ENCODE data around the gene TRIM7.

TRIM7 gene

DNA sequence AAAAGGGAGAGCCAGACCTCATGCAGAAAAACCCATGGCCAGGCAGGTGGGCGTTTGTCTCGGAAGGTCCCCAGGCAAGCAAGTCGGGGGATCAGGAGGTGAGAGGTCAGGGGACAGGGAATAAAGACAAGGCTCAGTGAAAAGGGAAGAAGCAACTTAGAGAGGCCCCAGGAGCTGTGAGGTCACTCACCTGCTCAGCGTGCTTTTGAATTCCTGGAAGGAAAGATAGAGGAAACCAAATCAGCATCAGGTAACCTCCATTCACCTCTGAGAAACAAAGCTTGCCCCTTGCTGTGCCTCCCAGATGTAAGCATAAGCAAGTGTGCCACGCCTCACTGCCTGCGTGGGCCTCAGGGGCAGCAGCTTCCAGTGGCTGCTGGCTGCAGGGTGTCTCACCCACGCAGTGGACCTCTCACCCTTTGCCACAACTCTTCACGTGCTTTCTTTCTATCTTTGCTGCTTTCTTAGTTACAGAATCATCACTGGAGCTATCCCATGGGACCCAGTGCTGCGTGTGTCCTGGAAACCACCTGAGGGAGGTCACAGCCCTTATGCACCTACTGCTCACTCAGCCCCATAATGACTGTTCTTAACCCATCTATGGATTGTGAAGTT is 6.0 kb downstream of the TRIM7 start:
- H2AFZ ChIP-seq (ENCODE audit: low read length), result no peak overlapping the region
- H3K27me3 ChIP-seq (ENCODE audit: insufficient read depth, low read length, poor library complexity, severe bottlenecking), result no peaks in the 10 kb centered on the region
- no peak overlapping the region for H3K4me2 ChIP-seq (ENCODE audit: low read depth, low read length, poor library complexity, severe bottlenecking)
- H3K4me1 ChIP-seq (ENCODE audit: insufficient read depth, low read length, poor library complexity, severe bottlenecking), result peaks cover 3% of the 10 kb centered on the region
- TF ChIP-seq EZH2phosphoT487 (IDR thresholded peaks at IDR 0.05; ENCODE audit: borderline replicate concordance) (no peak), CTCF (conservative IDR thresholded peaks at IDR 0.05; ENCODE audit: low read length) (no peak)
- H3K9me2 ChIP-seq (replicated peaks; ENCODE audit: low read depth, low read length), result no peaks in the 10 kb centered on the region
- no peak overlapping the region for H3K4me3 ChIP-seq (ENCODE audit: low read length, poor library complexity, severe bottlenecking)
- H3K79me2 ChIP-seq (ENCODE audit: insufficient read depth, low read length), result no peaks in the 10 kb centered on the region
- H3K36me3 ChIP-seq (ENCODE audit: insufficient read depth, low read length), result no peaks in the 10 kb centered on the region
- H3F3A ChIP-seq (ENCODE audit: low read depth), result no peaks in the 10 kb centered on the region
- no peaks in the 10 kb centered on the region for H3K9me3 ChIP-seq (ENCODE audit: insufficient read depth, low read depth, low read length)
- H4K20me1 ChIP-seq (ENCODE audit: insufficient read depth, low read length, poor library complexity, severe bottlenecking), result no peaks in the 10 kb centered on the region
- H3K9ac ChIP-seq (ENCODE audit: low read depth, low read length, poor library complexity, severe bottlenecking), result no peak overlapping the region

DNA sequence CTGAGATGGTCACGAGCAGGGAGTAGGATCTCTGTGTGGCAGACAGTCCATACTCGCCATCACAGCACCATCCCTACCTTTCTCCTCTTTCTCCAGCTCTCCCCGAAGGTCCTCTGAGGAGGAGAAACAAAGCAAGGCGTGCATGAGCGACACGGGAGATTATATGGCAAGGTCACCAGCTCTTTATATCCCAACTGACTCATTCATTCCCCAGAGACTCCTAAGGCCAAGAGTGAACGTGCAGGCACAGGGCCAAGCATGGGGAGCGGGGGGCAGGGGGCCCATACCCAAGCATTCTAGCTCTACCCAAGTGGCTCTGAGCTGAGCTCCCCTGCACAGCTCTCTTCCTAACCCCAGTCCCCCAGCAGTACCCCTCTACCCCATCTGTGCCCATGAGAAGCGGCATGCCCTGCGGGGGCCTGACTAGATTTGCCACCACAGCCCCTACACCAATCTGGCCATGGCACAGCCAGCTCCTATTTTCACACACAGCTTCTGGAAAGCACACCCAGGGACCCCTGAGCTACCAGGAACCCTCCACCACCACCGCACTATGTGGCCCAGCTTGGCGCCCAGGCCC is 6.8 kb downstream of the TRIM7 start:
- TF ChIP-seq CTCF (conservative IDR thresholded peaks at IDR 0.05; ENCODE audit: low read length) (no peak), EZH2phosphoT487 (IDR thresholded peaks at IDR 0.05; ENCODE audit: borderline replicate concordance) (no peak)
- Histone ChIP-seq H4K20me1 (ENCODE audit: insufficient read depth, low read length, poor library complexity, severe bottlenecking) (no peaks in the 10 kb centered on the region), H3K4me2 (ENCODE audit: low read depth, low read length, poor library complexity, severe bottlenecking) (no peak overlapping the region), H3K4me1 (ENCODE audit: insufficient read depth, low read length, poor library complexity, severe bottlenecking) (no peaks in the 10 kb centered on the region), H3K9ac (ENCODE audit: low read depth, low read length, poor library complexity, severe bottlenecking) (no peak overlapping the region), H2AFZ (ENCODE audit: low read length) (no peak overlapping the region), H3K36me3 (ENCODE audit: insufficient read depth, low read length) (no peaks in the 10 kb centered on the region), H3K9me3 (ENCODE audit: insufficient read depth, low read depth, low read length) (no peaks in the 10 kb centered on the region), H3F3A (ENCODE audit: low read depth) (no peaks in the 10 kb centered on the region), H3K9me2 (replicated peaks; ENCODE audit: low read depth, low read length) (no peaks in the 10 kb centered on the region), H3K27me3 (ENCODE audit: insufficient read depth, low read length, poor library complexity, severe bottlenecking) (no peaks in the 10 kb centered on the region), H3K79me2 (ENCODE audit: insufficient read depth, low read length) (no peaks in the 10 kb centered on the region), H3K4me3 (ENCODE audit: low read length, poor library complexity, severe bottlenecking) (no peak overlapping the region)

GRCh38 chr5:181197326-181197951 is 7.6 kb downstream of the TRIM7 start:
- H3K27me3 ChIP-seq (ENCODE audit: insufficient read depth, low read length, poor library complexity, severe bottlenecking), result no peaks in the 10 kb centered on the region
- no peaks in the 10 kb centered on the region for H3K9me3 ChIP-seq (ENCODE audit: insufficient read depth, low read depth, low read length)
- no peak overlapping the region for H3K4me2 ChIP-seq (ENCODE audit: low read depth, low read length, poor library complexity, severe bottlenecking)
- no peak overlapping the region for H2AFZ ChIP-seq (ENCODE audit: low read length)
- H3K36me3 ChIP-seq (ENCODE audit: insufficient read depth, low read length), result no peaks in the 10 kb centered on the region
- H3K79me2 ChIP-seq (ENCODE audit: insufficient read depth, low read length), result no peaks in the 10 kb centered on the region
- H3K9me2 ChIP-seq (replicated peaks; ENCODE audit: low read depth, low read length), result no peaks in the 10 kb centered on the region
- TF ChIP-seq CTCF (conservative IDR thresholded peaks at IDR 0.05; ENCODE audit: low read length), result no peak
- TF ChIP-seq EZH2phosphoT487 (IDR thresholded peaks at IDR 0.05; ENCODE audit: borderline replicate concordance), result no peak
- H3K4me1 ChIP-seq (ENCODE audit: insufficient read depth, low read length, poor library complexity, severe bottlenecking), result peaks cover 3% of the 10 kb centered on the region
- H3F3A ChIP-seq (ENCODE audit: low read depth), result no peaks in the 10 kb centered on the region
- no peaks in the 10 kb centered on the region for H4K20me1 ChIP-seq (ENCODE audit: insufficient read depth, low read length, poor library complexity, severe bottlenecking)
- no peak overlapping the region for H3K9ac ChIP-seq (ENCODE audit: low read depth, low read length, poor library complexity, severe bottlenecking)
- no peak overlapping the region for H3K4me3 ChIP-seq (ENCODE audit: low read length, poor library complexity, severe bottlenecking)
